OCI-LY3 (cell line): ENCODE results near the gene EIF1AX.

Experiments used
- EZH2phosphoT487 ChIP-seq: fragments of 200-600 bp; shearing (Covaris generic); IDR thresholded peaks from 2 replicates; pipeline ENCODE4 v1.6.1; 2018; ENCODE audit warnings: antibody characterized with exemption, mixed run types, low read depth
- TF ChIP-seq, protein P1 (sequence below): fragments of 200-600, 300-600 bp; sonication (generic); IDR thresholded peaks from 2 replicates; pipeline ENCODE4 v1.5.1; 2014; ENCODE audit warnings: antibody characterized with exemption, low read length, low read depth

DNA sequence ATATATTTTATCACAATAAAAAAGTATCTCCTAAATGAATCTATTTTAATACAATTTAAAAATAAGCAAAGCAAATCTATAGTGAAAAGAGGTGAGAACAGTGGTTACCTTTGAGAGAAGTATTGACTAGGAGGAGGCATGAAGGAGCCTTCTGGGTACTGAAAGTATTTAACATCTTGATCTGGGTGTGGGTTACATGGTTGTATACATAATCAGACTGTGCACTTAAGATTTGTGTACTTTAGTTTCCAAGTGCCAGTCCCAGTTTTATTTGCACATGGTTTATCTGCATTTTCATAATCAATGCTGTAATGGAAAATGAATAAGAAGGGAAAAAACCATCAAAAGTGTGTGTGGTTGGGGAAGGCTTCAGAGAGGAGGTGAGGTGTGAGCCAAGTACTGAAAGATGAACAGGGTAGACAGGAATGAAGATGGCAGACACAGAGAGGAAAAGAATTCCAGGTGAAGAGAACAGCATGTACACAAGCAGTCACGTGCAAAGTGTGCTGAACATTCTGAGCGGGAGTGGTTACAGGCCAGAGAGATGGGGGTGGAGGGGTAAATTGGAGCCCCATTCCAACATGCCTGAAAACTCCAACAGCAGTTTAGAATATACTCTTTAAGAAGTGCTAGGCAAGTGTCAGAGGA lies 39.6 kb downstream of the EIF1AX start:
- TF ChIP-seq, protein P1, sequence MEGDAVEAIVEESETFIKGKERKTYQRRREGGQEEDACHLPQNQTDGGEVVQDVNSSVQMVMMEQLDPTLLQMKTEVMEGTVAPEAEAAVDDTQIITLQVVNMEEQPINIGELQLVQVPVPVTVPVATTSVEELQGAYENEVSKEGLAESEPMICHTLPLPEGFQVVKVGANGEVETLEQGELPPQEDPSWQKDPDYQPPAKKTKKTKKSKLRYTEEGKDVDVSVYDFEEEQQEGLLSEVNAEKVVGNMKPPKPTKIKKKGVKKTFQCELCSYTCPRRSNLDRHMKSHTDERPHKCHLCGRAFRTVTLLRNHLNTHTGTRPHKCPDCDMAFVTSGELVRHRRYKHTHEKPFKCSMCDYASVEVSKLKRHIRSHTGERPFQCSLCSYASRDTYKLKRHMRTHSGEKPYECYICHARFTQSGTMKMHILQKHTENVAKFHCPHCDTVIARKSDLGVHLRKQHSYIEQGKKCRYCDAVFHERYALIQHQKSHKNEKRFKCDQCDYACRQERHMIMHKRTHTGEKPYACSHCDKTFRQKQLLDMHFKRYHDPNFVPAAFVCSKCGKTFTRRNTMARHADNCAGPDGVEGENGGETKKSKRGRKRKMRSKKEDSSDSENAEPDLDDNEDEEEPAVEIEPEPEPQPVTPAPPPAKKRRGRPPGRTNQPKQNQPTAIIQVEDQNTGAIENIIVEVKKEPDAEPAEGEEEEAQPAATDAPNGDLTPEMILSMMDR, result no peak
- no peak for TF ChIP-seq EZH2phosphoT487
